ENCODE results near the gene DTD1. TPM values are rescaled to one million over a fixed set of nuclear protein-coding genes. Genes with fewer than 3 reads are reported as not detected.

The DTD1 gene
- total RNA-seq, 1 donor from 2014 or later = 44.0 TPM

- H3K36me3 Mint-ChIP-seq (ENCODE audit: low read depth) = no peaks in the 10 kb centered on the region
- intact Hi-C loops (cut with micrococcal nuclease) = no loop called here
- no peak overlapping the region for H3K27ac Mint-ChIP-seq
- no peak overlapping the region for H3K4me3 Mint-ChIP-seq
- DNase-seq (ENCODE audit: low spot score) = no peak
- no peaks in the 10 kb centered on the region for H3K4me1 Mint-ChIP-seq (ENCODE audit: low read depth)
- no peaks in the 10 kb centered on the region for H3K9me3 Mint-ChIP-seq
- no peaks in the 10 kb centered on the region for H3K27me3 Mint-ChIP-seq (ENCODE audit: insufficient read depth)
Observed at GRCh38 chr20:18702736-18703135, 114.9 kb downstream of the DTD1 start.

- Mint-ChIP-seq H3K9me3 (no peaks in the 10 kb centered on the region), H3K4me3 (no peak overlapping the region), H3K36me3 (ENCODE audit: low read depth) (no peaks in the 10 kb centered on the region), H3K27me3 (ENCODE audit: insufficient read depth) (no peaks in the 10 kb centered on the region), H3K27ac (no peak overlapping the region), H3K4me1 (ENCODE audit: low read depth) (no peaks in the 10 kb centered on the region)
- intact Hi-C loops (cut with micrococcal nuclease) = no loop called here
- DNase-seq (ENCODE audit: low spot score) = no peak
Observed at GRCh38 chr20:18705490-18705889, 117.6 kb downstream of the DTD1 start.

- Mint-ChIP-seq H3K27ac (no peak overlapping the region), H3K27me3 (ENCODE audit: insufficient read depth) (no peaks in the 10 kb centered on the region), H3K36me3 (ENCODE audit: low read depth) (no peaks in the 10 kb centered on the region), H3K9me3 (no peaks in the 10 kb centered on the region), H3K4me3 (no peak overlapping the region), H3K4me1 (ENCODE audit: low read depth) (no peaks in the 10 kb centered on the region)
- intact Hi-C loops (cut with micrococcal nuclease) = no loop called here
- DNase-seq (ENCODE audit: low spot score) = no peak
Observed at GRCh38 chr20:18705910-18706309, 118.1 kb downstream of the DTD1 start.

- H3K27ac Mint-ChIP-seq = no peak overlapping the region
- intact Hi-C loops (cut with micrococcal nuclease) = no loop called here
- H3K36me3 Mint-ChIP-seq (ENCODE audit: low read depth) = no peaks in the 10 kb centered on the region
- H3K4me1 Mint-ChIP-seq (ENCODE audit: low read depth) = peaks cover 5% of the 10 kb centered on the region
- H3K9me3 Mint-ChIP-seq = no peaks in the 10 kb centered on the region
- DNase-seq (ENCODE audit: low spot score) = no peak
- no peak overlapping the region for H3K4me3 Mint-ChIP-seq
- H3K27me3 Mint-ChIP-seq (ENCODE audit: insufficient read depth) = no peaks in the 10 kb centered on the region
Observed at GRCh38 chr20:18712131-18712530, 124.3 kb downstream of the DTD1 start.

GRCh38 chr20:18712882-18713281, 125.0 kb downstream of the DTD1 start:
- H3K9me3 Mint-ChIP-seq = no peaks in the 10 kb centered on the region

GRCh38 chr20:18715564-18715963, 127.7 kb downstream of the DTD1 start:
- Mint-ChIP-seq H3K27me3 (ENCODE audit: insufficient read depth) (no peaks in the 10 kb centered on the region), H3K27ac (no peak overlapping the region), H3K4me1 (ENCODE audit: low read depth) (peaks cover 5% of the 10 kb centered on the region), H3K9me3 (no peaks in the 10 kb centered on the region), H3K4me3 (no peak overlapping the region), H3K36me3 (ENCODE audit: low read depth) (no peaks in the 10 kb centered on the region)
- intact Hi-C loops (cut with micrococcal nuclease) = no loop called here
- DNase-seq (ENCODE audit: low spot score) = no peak

More at GRCh38 chr20:18712882-18713281, 125.0 kb downstream of the DTD1 start:
- Mint-ChIP-seq H3K4me3 (no peak overlapping the region), H3K27me3 (ENCODE audit: insufficient read depth) (no peaks in the 10 kb centered on the region), H3K27ac (no peak overlapping the region), H3K36me3 (ENCODE audit: low read depth) (no peaks in the 10 kb centered on the region), H3K4me1 (ENCODE audit: low read depth) (peaks cover 5% of the 10 kb centered on the region)
- no peak for DNase-seq (ENCODE audit: low spot score)
- intact Hi-C loops (cut with micrococcal nuclease) = no loop called here

- Mint-ChIP-seq H3K27me3 (ENCODE audit: insufficient read depth) (no peaks in the 10 kb centered on the region), H3K9me3 (peaks cover 9% of the 10 kb centered on the region), H3K36me3 (ENCODE audit: low read depth) (no peaks in the 10 kb centered on the region), H3K4me1 (ENCODE audit: low read depth) (peaks cover 5% of the 10 kb centered on the region), H3K27ac (no peak overlapping the region), H3K4me3 (no peak overlapping the region)
- intact Hi-C loops (cut with micrococcal nuclease) = no loop called here
- DNase-seq (ENCODE audit: low spot score) = no peak
Observed at GRCh38 chr20:18717062-18717461, 129.2 kb downstream of the DTD1 start.

- intact Hi-C loops (cut with micrococcal nuclease) = no loop called here
Observed at GRCh38 chr20:18718129-18718528, 130.3 kb downstream of the DTD1 start.

GRCh38 chr20:18719426-18719825, 131.6 kb downstream of the DTD1 start:
- no peak for DNase-seq (ENCODE audit: low spot score)
- Mint-ChIP-seq H3K27ac (no peak overlapping the region), H3K4me3 (no peak overlapping the region), H3K36me3 (ENCODE audit: low read depth) (no peaks in the 10 kb centered on the region), H3K27me3 (ENCODE audit: insufficient read depth) (no peaks in the 10 kb centered on the region), H3K4me1 (ENCODE audit: low read depth) (peaks cover 5% of the 10 kb centered on the region), H3K9me3 (peaks cover 9% of the 10 kb centered on the region)
- intact Hi-C loops (cut with micrococcal nuclease) = no loop called here

More at GRCh38 chr20:18718129-18718528, 130.3 kb downstream of the DTD1 start:
- H3K36me3 Mint-ChIP-seq (ENCODE audit: low read depth) = no peaks in the 10 kb centered on the region
- H3K9me3 Mint-ChIP-seq = peaks cover 9% of the 10 kb centered on the region
- no peak for DNase-seq (ENCODE audit: low spot score)
- no peaks in the 10 kb centered on the region for H3K27me3 Mint-ChIP-seq (ENCODE audit: insufficient read depth)
- no peak overlapping the region for H3K4me3 Mint-ChIP-seq
- no peak overlapping the region for H3K27ac Mint-ChIP-seq
- peaks cover 5% of the 10 kb centered on the region for H3K4me1 Mint-ChIP-seq (ENCODE audit: low read depth)

GRCh38 chr20:18721551-18722115, 133.8 kb downstream of the DTD1 start:
- Mint-ChIP-seq H3K27ac (no peak overlapping the region), H3K36me3 (ENCODE audit: low read depth) (no peaks in the 10 kb centered on the region), H3K27me3 (ENCODE audit: insufficient read depth) (no peaks in the 10 kb centered on the region), H3K4me3 (no peak overlapping the region), H3K9me3 (peaks cover 9% of the 10 kb centered on the region), H3K4me1 (ENCODE audit: low read depth) (peaks cover 5% of the 10 kb centered on the region)
- intact Hi-C loops (cut with micrococcal nuclease) = no loop called here
- no peak for DNase-seq (ENCODE audit: low spot score)

GRCh38 chr20:18722371-18722770, 134.5 kb downstream of the DTD1 start:
- intact Hi-C loops (cut with micrococcal nuclease) = no loop called here
- H3K9me3 Mint-ChIP-seq = peaks cover 9% of the 10 kb centered on the region
- H3K4me1 Mint-ChIP-seq (ENCODE audit: low read depth) = peaks cover 8% of the 10 kb centered on the region
- DNase-seq (ENCODE audit: low spot score) = no peak
- no peaks in the 10 kb centered on the region for H3K27me3 Mint-ChIP-seq (ENCODE audit: insufficient read depth)
- no peak overlapping the region for H3K27ac Mint-ChIP-seq
- H3K36me3 Mint-ChIP-seq (ENCODE audit: low read depth) = no peaks in the 10 kb centered on the region
- H3K4me3 Mint-ChIP-seq = no peak overlapping the region

GRCh38 chr20:18724077-18724476, 136.2 kb downstream of the DTD1 start:
- no peak for DNase-seq (ENCODE audit: low spot score)

GRCh38 chr20:18724788-18725464, 137.1 kb downstream of the DTD1 start:
- Mint-ChIP-seq H3K4me3 (no peak overlapping the region), H3K27me3 (ENCODE audit: insufficient read depth) (no peaks in the 10 kb centered on the region), H3K36me3 (ENCODE audit: low read depth) (no peaks in the 10 kb centered on the region), H3K27ac (no peak overlapping the region), H3K4me1 (ENCODE audit: low read depth) (peaks cover 10% of the 10 kb centered on the region), H3K9me3 (peaks cover 9% of the 10 kb centered on the region)
- no peak for DNase-seq (ENCODE audit: low spot score)
- intact Hi-C loops (cut with micrococcal nuclease) = no loop called here

More at GRCh38 chr20:18724077-18724476, 136.2 kb downstream of the DTD1 start:
- Mint-ChIP-seq H3K27me3 (ENCODE audit: insufficient read depth) (no peaks in the 10 kb centered on the region), H3K4me3 (no peak overlapping the region), H3K36me3 (ENCODE audit: low read depth) (no peaks in the 10 kb centered on the region), H3K4me1 (ENCODE audit: low read depth) (peaks cover 10% of the 10 kb centered on the region), H3K27ac (no peak overlapping the region), H3K9me3 (peaks cover 9% of the 10 kb centered on the region)
- intact Hi-C loops (cut with micrococcal nuclease) = no loop called here

Data from activated T-helper 1 cell treated with anti-CD3 and anti-CD28 coated beads, Interleukin-12 subunit alpha, Interleukin-12 subunit beta, Interleukin-2, Interleukin-4 antibody, amounts not matched to agents 30 ng/mL and 10 ng/mL and 1 ng/mL, durations not matched to agents 14 hours and 24 hours and 36 hours (primary cell).